ENCODE measurements around the gene PRXL2B. TPM values are rescaled to one million over a fixed set of nuclear protein-coding genes. Genes with fewer than 3 reads are reported as not detected.
A peak's percentile ranks its signal among the peaks of the same experiment; 100 is the strongest.

The PRXL2B gene, protein sequence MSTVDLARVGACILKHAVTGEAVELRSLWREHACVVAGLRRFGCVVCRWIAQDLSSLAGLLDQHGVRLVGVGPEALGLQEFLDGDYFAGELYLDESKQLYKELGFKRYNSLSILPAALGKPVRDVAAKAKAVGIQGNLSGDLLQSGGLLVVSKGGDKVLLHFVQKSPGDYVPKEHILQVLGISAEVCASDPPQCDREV
- 32.2 TPM for total RNA-seq (2021; ENCODE audit: unreplicated experiment)
- polyA plus RNA-seq (2012) = 17.5 and 17.8 TPM in 2 replicates
- Bru-seq, nascent RNA = percentile 45 among the genes with signal in this experiment
- BruChase-seq, experiment 1, labeled RNA remaining after a 6-hour chase = percentile 83 among the genes with signal in this experiment
- percentile 73 among the genes with signal in this experiment for BruChase-seq, experiment 2, labeled RNA remaining after a 2-hour chase
- long read RNA-seq, transcript PRXL2B-203 (7 exons, 2,689 nt) = major isoform, 11 of 64 reads
- long read RNA-seq, transcript PRXL2B-204 (7 exons, 2,749 nt) = major isoform, 11 of 64 reads
- long read RNA-seq, partial matches to known transcripts = 9 of 64 reads
- long read RNA-seq, other reads (novel, unspliced or antisense) = 33 of 64 reads

DNA sequence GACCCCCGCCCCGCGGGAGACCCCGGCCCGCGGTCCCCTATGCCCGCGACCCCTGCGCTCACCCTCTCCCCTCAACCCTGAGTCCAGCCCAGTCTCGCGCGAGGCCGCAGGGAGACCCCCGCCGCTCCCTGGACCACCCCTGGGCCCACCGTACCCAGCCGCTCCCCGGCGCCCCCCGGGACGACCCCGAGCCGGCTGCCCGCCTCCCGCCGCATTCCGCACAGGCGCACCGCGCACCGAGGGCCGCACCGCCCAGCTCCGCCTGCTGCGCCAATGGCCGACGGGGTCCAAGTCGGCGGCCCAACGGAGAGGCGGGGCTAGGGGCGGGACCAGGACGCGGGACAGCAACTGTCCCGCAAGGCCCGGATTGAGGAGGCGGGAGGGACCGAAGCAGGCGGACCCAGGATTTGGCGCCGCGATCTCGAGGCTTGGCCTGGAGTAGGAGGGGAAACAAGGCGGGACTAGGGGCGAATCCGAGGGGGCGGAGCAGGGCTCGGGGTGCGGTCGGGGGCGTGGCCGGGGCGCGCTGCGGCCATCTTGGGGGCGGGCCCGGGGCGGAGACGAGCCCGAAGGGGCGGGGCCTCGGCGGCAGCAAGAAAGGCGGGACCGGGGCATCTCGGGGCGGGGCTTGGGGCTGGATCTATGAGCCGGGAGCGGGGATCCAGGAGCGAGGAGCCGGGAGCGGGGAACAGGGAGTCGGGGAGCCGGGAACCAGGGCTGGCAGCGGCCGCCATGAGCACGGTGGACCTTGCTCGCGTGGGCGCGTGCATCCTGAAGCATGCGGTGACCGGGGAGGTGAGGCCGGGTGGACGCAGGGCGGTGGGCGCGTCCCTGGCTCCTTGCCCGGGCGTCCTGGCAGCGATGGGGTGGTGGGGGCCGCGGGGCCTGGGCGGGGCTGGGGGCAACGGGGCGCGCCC is at the start of gene PRXL2B:
Gene PRXL2B (plus strand): TSS at position 624 of the 917 bp plus-strand sequence. CDS start 109 bp downstream, at position 733.
- BruUV-seq (replicated peaks) = no TSS peak
- no peaks in the 10 kb centered on the region for H4K20me1 ChIP-seq (ENCODE audit: insufficient read depth)
- H3K27ac ChIP-seq (ENCODE audit: low read depth, low read length) = peak within 1 kb of the TSS; percentile 81
- ChIA-PET POLR2A (interaction anchor here (1.3 to 1.7 kb wide), 2 partner anchors 28 to 174 kb away, joined by 4 read pairs; partner anchors contain the start of gene PEX10), CTCF (interaction anchor here (1.4 kb wide), 1 partner anchor 40 kb away, joined by 4 read pairs; no protein-coding TSS in a partner anchor), RAD21 (ENCODE audit: low non-redundant PET in 1 of 2, low total read pairs in 2 of 2, uncharacterized antibody in 2 of 2, unreplicated experiment in 2 of 2) (interaction anchor here (0.5 to 1.1 kb wide), 6 partner anchors 23 to 392 kb away, joined by 3 to 9 read pairs (median 4); partner anchors contain the start of gene FAAP20 (in 1 of the 2))
- peak within 1 kb of the TSS; percentile 96 for H3K4me2 ChIP-seq (ENCODE audit: low read length)
- H3K4me3 ChIP-seq (replicated peaks in 1 of 2; ENCODE audit: low read depth in 1 of 2, low read length in 2 of 2) = peak within 1 kb of the TSS; percentile 75 to 90
- peak; percentile 86 for ATAC-seq
- H3K4me1 ChIP-seq (ENCODE audit: control insufficient read depth in 1 of 2, insufficient read depth in 2 of 2, low read length in 2 of 2) = peaks cover 4 to 31% of the 10 kb centered on the region in 2 experiments; a peak in 3 of 4 replicates
- peak within 1 kb of the TSS; percentile 86 for H3K9ac ChIP-seq (ENCODE audit: low read length)
- no peaks in the 10 kb centered on the region for H3K36me3 ChIP-seq (ENCODE audit: control insufficient read depth in 1 of 2, insufficient read depth in 2 of 2, low read length in 2 of 2)
- peak; percentile 94 for DNase-seq (ENCODE audit: low read depth, low spot score)
- intact Hi-C loops (cut with micrococcal nuclease) = loop anchor here (1.0 to 10.0 kb wide), 3 partner anchors 24 to 1018 kb away; no protein-coding TSS in a partner anchor
- no peaks in the 10 kb centered on the region for H3K27me3 ChIP-seq (ENCODE audit: insufficient read depth, low read length)
- no peaks in the 10 kb centered on the region for H3K9me2 ChIP-seq (ENCODE audit: insufficient read depth)
- H2AFZ ChIP-seq (ENCODE audit: low read depth, low read length, poor library complexity, severe bottlenecking) = no peak within 1 kb of the TSS
- H3K9me3 ChIP-seq (ENCODE audit: control insufficient read depth in 1 of 2, insufficient read depth in 1 of 2, low read depth in 1 of 2, low read length in 2 of 2) = no peaks in the 10 kb centered on the region
- no peaks in the 10 kb centered on the region; the same call in 1 of the 2 replicates for H3K79me2 ChIP-seq (ENCODE audit: insufficient read depth, low read length)
- no peak for TF ChIP-seq SP1 (IDR thresholded peaks at IDR 0.05; ENCODE audit: low read depth)
- no peak for TF ChIP-seq CEBPB (IDR thresholded peaks at IDR 0.05; ENCODE audit: low read depth)
- TF ChIP-seq POLR2A (IDR thresholded peaks at IDR 0.05; ENCODE audit: borderline replicate concordance, extremely low read depth, insufficient read depth, insufficient read length) = peak; percentile 27
- no peak for TF ChIP-seq TCF7L2 (IDR thresholded peaks at IDR 0.05; ENCODE audit: borderline replicate concordance, extremely low read depth, insufficient read depth, insufficient read length)
- no peak for TF ChIP-seq SRF (IDR thresholded peaks at IDR 0.05; ENCODE audit: low read depth)
- no peak for TF ChIP-seq ZFX (IDR thresholded peaks at IDR 0.05)
- TF ChIP-seq, protein P1, sequence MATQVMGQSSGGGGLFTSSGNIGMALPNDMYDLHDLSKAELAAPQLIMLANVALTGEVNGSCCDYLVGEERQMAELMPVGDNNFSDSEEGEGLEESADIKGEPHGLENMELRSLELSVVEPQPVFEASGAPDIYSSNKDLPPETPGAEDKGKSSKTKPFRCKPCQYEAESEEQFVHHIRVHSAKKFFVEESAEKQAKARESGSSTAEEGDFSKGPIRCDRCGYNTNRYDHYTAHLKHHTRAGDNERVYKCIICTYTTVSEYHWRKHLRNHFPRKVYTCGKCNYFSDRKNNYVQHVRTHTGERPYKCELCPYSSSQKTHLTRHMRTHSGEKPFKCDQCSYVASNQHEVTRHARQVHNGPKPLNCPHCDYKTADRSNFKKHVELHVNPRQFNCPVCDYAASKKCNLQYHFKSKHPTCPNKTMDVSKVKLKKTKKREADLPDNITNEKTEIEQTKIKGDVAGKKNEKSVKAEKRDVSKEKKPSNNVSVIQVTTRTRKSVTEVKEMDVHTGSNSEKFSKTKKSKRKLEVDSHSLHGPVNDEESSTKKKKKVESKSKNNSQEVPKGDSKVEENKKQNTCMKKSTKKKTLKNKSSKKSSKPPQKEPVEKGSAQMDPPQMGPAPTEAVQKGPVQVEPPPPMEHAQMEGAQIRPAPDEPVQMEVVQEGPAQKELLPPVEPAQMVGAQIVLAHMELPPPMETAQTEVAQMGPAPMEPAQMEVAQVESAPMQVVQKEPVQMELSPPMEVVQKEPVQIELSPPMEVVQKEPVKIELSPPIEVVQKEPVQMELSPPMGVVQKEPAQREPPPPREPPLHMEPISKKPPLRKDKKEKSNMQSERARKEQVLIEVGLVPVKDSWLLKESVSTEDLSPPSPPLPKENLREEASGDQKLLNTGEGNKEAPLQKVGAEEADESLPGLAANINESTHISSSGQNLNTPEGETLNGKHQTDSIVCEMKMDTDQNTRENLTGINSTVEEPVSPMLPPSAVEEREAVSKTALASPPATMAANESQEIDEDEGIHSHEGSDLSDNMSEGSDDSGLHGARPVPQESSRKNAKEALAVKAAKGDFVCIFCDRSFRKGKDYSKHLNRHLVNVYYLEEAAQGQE (IDR thresholded peaks at IDR 0.05; ENCODE audit: low read depth) = no peak
- peak; percentile 86 for TF ChIP-seq YY1 (IDR thresholded peaks at IDR 0.05; ENCODE audit: extremely low read depth, insufficient replicate concordance, low read depth, low read length)
- TF ChIP-seq ZBTB33 (IDR thresholded peaks at IDR 0.05; ENCODE audit: extremely low read depth, insufficient replicate concordance, low read length) = no peak
- no peak for TF ChIP-seq RAD21 (IDR thresholded peaks at IDR 0.05; ENCODE audit: low read depth)
- TF ChIP-seq CBX3 (IDR thresholded peaks at IDR 0.05; ENCODE audit: low read depth) = no peak
- no peak for TF ChIP-seq SIN3A (IDR thresholded peaks at IDR 0.05; ENCODE audit: low read depth)
- TF ChIP-seq FOSL1 (IDR thresholded peaks at IDR 0.05; ENCODE audit: low read depth) = no peak
- no peak for TF ChIP-seq ZNF274 (IDR thresholded peaks at IDR 0.05; ENCODE audit: low read depth, low read length)
- no peak for TF ChIP-seq EZH2 (IDR thresholded peaks at IDR 0.05)
- peak; percentile 50 for TF ChIP-seq POLR2AphosphoS5 (IDR thresholded peaks at IDR 0.05; ENCODE audit: low read depth, low read length)

Measured in HCT116 (cell line).